PC-3 (cell line): Measurements from ENCODE around the gene SLC39A12.

Experiments used
- CTCF ChIP-seq: fragments of 300-600 bp; sonication (generic); conservative IDR thresholded peaks from 2 replicates; pipeline ENCODE4 v1.5.1; 2017; ENCODE audit warnings: antibody characterized with exemption, low read depth, mild to moderate bottlenecking, low read length
- EZH2 ChIP-seq: fragments of 300-600 bp; sonication (generic); IDR thresholded peaks from one replicate; pipeline ENCODE4 v1.6.1; 2017; ENCODE audit warnings: antibody characterized with exemption, mild to moderate bottlenecking, low read length; ENCODE audit not compliant: unreplicated experiment
- EZH2phosphoT487 ChIP-seq: fragments of 300-600 bp; sonication (generic); IDR thresholded peaks from 2 replicates; pipeline ENCODE4 v1.6.1; 2018; ENCODE audit warnings: mild to moderate bottlenecking, antibody characterized with exemption, low read length, borderline replicate concordance

- TF ChIP-seq CTCF (no peak), EZH2phosphoT487 (no peak), EZH2 (no peak)
Measured at GRCh38 chr10:17984563-17984962, 32.8 kb downstream of the SLC39A12 start.
